HTR-8/SVneo (cell line): ENCODE measurements around the gene ATXN1.

ENCODE experiments used
- DNase-seq: peaks from one replicate; pipeline ENCODE4 v3.0.0; 2011; ENCODE audit warnings: low spot score, mixed read lengths; ENCODE audit not compliant: insufficient read length
- FAIRE-seq: peaks from 2 replicates; lab custom pipeline; 2011; peaks lifted over from hg19 to GRCh38; lab: Jason Lieb, UNC

ATXN1 gene

DNA sequence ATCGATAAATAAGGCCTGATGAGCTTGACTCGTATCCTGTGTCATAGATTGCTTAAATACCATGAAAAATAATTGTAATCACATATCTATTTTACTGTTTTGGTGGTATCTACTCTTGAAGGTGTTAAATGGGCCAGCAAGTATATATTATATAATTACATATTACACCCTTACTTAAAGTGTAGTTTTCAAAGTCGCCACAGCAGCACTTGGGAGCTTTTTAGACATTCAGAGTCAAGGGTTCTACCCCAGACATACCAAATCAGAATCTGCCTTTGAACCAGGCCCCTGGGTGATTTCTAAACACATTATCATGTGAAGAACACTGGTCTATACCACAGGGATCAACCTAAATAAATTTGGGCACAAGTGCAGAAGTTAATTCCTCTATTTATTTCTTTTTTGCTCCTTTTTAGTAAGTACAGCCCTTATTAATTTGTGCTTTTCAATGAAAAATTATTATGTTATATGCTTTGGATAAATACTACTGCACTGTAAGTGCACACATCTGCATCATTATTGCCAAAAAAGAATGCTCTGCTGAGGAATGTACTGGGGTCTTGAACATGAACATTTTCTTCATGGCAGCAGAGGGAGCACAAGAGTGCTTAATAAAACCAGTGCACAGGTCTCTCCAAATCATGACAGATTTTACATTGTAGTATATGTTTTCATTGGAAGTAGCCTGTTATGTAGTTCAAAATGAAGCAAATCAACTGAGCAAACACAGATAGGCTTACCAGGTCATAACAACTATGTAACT lies 3.1 kb upstream of the ATXN1 start:
- DNase-seq (no peak), FAIRE-seq (no peak)

- no peak for DNase-seq
- no peak for FAIRE-seq
Observed at GRCh38 chr6:16762550-16763477, 1.6 kb upstream of the ATXN1 start.

GRCh38 chr6:16762268-16762549 lies 949 bp upstream of the ATXN1 start:
- DNase-seq, result no peak
- FAIRE-seq, result no peak

DNA sequence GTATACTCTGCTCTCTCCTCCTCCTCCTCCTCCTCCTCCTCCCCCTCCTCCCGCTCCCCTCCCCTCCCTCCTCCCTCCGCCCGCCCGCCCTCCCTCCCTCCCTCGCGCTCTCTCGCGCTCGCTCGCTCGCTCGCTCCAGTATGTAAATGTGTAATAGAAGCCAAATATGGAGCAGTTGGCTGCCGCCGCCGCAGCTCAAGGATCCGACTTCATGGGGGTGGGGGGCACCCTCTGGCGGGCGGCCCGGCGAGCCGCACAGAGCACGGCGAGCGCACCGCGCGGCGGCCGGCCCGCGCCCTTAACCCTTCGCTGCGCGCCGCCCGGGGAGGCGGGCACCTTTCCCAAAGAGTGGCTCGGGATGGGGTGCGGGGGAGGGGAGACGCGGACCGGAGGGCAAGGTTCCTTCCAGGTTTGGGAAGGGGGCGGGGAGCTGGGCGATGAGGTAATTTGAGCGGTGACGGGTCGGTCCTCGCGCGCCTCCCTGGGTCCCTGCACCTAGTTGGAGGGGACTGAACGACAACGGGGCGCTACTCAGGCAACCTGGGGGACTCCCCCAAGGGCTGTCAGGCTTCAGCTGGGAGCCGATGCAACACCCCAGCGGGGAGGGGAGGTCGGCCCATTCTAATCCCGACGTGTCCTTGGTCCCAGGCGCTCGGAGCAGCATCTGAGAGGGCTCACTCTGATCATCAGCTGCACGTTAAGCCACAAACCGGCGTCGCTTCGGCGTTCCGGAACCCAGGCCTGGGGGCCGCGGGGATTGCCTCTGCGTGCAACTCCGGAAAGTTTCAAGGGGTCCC lies 409 bp upstream of the ATXN1 start:
- no peak for DNase-seq

GRCh38 chr6:16759646-16760515 lies 1.4 kb downstream of the ATXN1 start:
- no peak for DNase-seq
- FAIRE-seq, result peak; percentile 78

More for the DNA sequence above, 409 bp upstream of the ATXN1 start:
- FAIRE-seq, result peak; percentile 13

DNA sequence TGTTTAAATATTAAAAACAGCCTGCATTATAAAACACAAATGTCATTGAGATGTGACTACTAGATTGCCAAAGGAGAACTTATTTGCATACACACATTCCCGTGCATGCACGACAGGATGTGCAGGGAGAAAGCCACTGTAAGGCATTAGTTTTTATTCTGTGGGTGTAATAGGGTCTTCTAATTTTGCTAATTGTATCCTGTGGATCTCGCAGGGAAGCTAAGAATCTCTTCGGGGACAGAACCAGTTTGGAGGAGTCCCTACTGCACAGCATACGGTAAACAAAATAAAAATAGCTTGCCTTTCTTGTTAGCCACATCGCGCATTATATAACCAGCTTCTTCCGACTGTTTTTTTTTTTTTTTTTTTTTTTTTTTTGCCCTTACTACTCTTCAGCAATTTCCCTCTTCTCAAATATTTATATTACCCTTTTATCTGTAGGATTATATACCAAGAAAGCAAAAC lies 2.0 kb downstream of the ATXN1 start:
- FAIRE-seq (no peak), DNase-seq (no peak)

- FAIRE-seq (no peak), DNase-seq (no peak)
Observed at GRCh38 chr6:16758163-16758975, 2.9 kb downstream of the ATXN1 start.

DNA sequence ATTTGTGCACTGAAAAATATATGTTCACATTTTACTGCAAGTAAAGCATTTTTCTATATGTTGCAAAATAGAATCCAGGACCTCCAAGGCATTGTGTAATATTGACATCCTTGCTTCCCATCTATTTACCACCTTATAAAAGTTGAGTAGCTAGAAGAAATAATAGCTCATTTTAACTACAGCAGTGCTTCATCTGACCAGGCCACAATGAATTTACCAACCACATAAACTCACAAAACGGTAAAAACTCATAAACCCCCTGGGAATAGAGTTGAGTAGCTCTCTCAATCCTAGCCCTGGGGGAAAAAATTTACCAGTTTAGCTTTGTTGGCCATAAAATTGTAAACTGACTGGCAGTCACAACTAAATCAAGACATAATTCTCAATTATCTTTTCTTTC lies 3.9 kb downstream of the ATXN1 start:
- FAIRE-seq (no peak), DNase-seq (no peak)

- DNase-seq (no peak), FAIRE-seq (no peak)
Observed at GRCh38 chr6:16756660-16757255, 4.5 kb downstream of the ATXN1 start.

DNA sequence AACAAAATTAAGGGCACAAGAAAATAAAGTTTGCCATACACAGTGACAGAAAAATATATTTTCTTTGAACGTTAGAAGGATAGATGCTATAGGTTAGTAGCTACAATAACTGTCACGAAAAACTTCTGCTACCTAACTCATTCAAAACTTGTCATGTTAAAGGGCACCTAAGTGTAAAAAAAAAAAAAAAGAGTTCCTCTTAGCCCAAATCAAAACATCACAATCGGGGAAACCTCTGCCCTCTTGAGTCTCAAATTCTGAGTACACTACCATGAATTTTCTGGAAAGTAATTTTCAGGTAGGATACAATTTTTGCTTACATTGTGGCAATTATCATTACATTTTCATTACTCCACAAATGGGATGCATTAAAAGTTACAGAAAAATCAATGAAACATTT lies 5.7 kb downstream of the ATXN1 start:
- DNase-seq (no peak), FAIRE-seq (no peak)

DNA sequence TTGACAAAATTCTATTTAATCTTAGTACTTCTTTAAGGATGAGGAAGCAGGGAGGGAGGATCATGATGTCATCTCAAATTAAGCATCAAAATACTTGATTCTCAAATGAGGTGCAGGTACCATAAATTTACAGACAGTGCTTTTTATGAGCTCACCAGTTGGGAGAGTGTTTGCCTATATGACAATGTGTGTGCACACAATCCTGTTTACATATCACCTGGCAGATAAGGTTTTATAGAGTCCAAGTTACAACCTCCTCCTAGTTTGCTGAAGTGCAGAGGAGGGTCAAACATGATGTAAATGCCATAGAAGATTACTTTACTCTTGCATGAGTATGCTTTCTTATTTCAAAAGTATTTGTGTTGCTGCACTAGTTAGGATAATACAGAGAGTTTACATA lies 6.4 kb downstream of the ATXN1 start:
- DNase-seq (no peak), FAIRE-seq (no peak)

DNA sequence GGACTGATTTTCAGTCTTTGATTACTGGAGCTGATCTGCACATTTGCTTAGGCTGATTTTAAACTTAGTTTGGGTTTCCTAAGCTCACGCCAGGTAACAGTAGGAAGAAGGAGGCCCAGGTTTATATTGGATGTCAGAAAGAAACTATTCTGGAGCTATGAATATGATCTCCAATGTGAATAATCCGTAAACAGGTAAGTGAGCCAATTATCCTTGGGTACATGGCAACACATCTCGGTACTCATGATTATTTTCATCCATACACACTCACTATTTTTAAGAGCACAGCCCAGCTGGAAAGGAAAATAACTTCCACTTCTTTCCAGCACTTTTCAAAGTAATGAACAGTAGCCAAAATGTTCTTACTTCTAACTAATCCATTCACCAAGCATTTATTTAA lies 7.0 kb downstream of the ATXN1 start:
- DNase-seq, result no peak
- no peak for FAIRE-seq

- DNase-seq, result no peak
- no peak for FAIRE-seq
Observed at GRCh38 chr6:16753341-16753740, 7.9 kb downstream of the ATXN1 start.

DNA sequence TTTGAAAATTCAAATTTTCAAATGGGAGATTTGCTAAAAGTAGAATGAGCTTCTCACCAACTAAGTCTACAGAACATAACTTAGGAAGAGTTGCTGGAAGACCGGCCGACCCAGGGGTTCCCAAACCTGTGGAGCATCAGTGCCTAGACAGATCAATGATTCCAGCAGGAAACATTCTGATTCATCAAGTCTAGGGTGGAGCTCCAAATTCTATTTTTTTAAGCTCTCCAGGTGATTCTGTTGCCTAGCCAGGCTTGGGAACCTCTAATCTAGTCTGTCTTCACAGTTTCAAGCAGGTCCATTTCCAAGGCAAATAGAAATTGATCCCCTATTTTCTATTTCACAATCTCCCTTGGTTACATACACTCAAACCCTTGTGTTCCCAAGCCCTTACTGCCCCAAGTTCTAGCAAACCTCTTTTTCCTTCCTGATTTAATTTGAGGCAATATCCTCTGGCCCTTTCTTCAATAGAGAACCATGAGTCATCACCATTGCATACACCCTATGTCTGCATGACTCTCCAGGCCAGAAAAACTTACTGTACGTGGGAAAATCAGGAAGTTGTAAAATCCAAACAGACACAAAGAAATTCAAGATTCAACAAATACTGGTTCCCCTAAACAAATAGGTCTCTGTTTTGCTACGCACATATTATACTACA lies 8.9 kb downstream of the ATXN1 start:
- no peak for DNase-seq
- peak; percentile 78 for FAIRE-seq

GRCh38 chr6:16751251-16751946 lies 9.9 kb downstream of the ATXN1 start:
- FAIRE-seq (no peak), DNase-seq (no peak)

DNA sequence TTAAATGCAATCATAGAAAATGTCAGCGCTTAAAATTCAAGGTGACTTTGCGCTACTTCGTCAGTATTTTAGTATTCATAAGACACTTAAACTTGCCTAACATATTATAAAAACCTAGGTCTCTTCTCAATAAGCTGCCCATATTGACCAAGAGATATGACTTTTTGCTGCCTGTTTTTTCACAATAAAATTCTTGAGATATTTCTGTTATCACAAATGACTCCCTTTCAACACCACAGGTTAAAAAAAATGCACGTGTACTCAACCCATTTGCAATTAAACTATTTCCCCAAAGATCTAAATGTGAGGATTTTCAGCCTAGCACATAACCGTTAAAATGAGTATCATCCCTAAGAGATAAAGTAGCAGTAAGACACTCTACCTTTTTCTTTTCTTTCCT lies 10.7 kb downstream of the ATXN1 start:
- FAIRE-seq, result no peak
- no peak for DNase-seq
